GM23338 (cell line): ENCODE measurements around the gene WBP11.

Experiments
- EZH2 ChIP-seq: fragments of 200-600 bp; sonication (generic); IDR thresholded peaks from one replicate; pipeline ENCODE4 v1.8.0; 2017; ENCODE audit warnings: antibody characterized with exemption, mild to moderate bottlenecking, low read depth; ENCODE audit not compliant: unreplicated experiment
- EZH2phosphoT487 ChIP-seq: fragments of 200-600 bp; sonication (generic); IDR thresholded peaks from one replicate; pipeline ENCODE4 v1.8.1; 2018; ENCODE audit warnings: antibody characterized with exemption; ENCODE audit not compliant: unreplicated experiment
- POLR2AphosphoS5 ChIP-seq: IDR thresholded peaks from 2 replicates; pipeline ENCODE4 v1.6.1; 2016; ENCODE audit warnings: antibody characterized with exemption, low read depth
- STAT1 ChIP-seq: IDR thresholded peaks from one replicate; pipeline ENCODE4 v1.6.1; 2016; ENCODE audit warnings: antibody characterized with exemption; ENCODE audit not compliant: unreplicated experiment
- TF ChIP-seq, protein P1 (sequence below), 2 experiments: fragments of 200-600 bp in 1 of 2; sonication (generic) in 1 of 2; conservative IDR thresholded peaks; 2 replicates each; pipeline versions ENCODE4 v1.5.1 to v1.6.1; 2016 to 2017; ENCODE audit warnings: antibody characterized with exemption in 2 of 2, low read depth in 2 of 2, mild to moderate bottlenecking in 2 of 2, moderate library complexity in 1 of 2
- TF ChIP-seq, protein P2 (sequence below): IDR thresholded peaks from one replicate; pipeline ENCODE4 v1.6.1; 2018; ENCODE audit warnings: antibody characterized with exemption; ENCODE audit not compliant: unreplicated experiment

DNA sequence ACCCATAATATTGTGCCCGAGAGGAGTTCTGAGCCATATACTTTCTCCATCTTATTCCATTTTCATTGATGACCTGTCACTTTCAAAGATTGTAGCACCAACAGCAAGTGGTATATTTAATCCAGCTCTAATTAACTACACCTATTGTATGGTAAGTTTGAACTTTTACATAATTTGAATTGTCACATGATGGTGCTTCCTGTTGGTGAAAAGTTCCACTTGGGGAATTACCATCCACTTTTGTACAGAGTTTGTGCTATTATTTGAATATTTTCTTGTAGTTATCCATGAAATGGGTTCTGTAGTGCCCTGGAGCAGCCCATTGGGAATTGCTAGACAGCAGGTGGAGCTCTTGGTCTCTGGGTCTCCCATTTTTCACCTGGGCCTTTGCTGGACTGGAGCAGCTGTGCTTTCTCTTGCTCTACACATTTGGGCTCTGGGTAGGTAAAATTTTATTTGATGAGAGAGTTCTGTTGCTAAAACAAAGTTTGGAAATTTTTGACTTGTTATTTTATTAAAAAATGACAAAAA, 7.7 kb upstream of the WBP11 start:
- TF ChIP-seq, protein P1, sequence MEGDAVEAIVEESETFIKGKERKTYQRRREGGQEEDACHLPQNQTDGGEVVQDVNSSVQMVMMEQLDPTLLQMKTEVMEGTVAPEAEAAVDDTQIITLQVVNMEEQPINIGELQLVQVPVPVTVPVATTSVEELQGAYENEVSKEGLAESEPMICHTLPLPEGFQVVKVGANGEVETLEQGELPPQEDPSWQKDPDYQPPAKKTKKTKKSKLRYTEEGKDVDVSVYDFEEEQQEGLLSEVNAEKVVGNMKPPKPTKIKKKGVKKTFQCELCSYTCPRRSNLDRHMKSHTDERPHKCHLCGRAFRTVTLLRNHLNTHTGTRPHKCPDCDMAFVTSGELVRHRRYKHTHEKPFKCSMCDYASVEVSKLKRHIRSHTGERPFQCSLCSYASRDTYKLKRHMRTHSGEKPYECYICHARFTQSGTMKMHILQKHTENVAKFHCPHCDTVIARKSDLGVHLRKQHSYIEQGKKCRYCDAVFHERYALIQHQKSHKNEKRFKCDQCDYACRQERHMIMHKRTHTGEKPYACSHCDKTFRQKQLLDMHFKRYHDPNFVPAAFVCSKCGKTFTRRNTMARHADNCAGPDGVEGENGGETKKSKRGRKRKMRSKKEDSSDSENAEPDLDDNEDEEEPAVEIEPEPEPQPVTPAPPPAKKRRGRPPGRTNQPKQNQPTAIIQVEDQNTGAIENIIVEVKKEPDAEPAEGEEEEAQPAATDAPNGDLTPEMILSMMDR (conservative IDR thresholded peaks at IDR 0.05; ENCODE audit: low read depth in 2 of 2) = peak; percentile 68 to 78
- TF ChIP-seq STAT1 = no peak
- no peak for TF ChIP-seq EZH2
- no peak for TF ChIP-seq POLR2AphosphoS5
- TF ChIP-seq, protein P2, sequence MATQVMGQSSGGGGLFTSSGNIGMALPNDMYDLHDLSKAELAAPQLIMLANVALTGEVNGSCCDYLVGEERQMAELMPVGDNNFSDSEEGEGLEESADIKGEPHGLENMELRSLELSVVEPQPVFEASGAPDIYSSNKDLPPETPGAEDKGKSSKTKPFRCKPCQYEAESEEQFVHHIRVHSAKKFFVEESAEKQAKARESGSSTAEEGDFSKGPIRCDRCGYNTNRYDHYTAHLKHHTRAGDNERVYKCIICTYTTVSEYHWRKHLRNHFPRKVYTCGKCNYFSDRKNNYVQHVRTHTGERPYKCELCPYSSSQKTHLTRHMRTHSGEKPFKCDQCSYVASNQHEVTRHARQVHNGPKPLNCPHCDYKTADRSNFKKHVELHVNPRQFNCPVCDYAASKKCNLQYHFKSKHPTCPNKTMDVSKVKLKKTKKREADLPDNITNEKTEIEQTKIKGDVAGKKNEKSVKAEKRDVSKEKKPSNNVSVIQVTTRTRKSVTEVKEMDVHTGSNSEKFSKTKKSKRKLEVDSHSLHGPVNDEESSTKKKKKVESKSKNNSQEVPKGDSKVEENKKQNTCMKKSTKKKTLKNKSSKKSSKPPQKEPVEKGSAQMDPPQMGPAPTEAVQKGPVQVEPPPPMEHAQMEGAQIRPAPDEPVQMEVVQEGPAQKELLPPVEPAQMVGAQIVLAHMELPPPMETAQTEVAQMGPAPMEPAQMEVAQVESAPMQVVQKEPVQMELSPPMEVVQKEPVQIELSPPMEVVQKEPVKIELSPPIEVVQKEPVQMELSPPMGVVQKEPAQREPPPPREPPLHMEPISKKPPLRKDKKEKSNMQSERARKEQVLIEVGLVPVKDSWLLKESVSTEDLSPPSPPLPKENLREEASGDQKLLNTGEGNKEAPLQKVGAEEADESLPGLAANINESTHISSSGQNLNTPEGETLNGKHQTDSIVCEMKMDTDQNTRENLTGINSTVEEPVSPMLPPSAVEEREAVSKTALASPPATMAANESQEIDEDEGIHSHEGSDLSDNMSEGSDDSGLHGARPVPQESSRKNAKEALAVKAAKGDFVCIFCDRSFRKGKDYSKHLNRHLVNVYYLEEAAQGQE = no peak
- no peak for TF ChIP-seq EZH2phosphoT487
